IgD-negative memory B cell (primary cell): ENCODE data around the gene SLC17A1. TPM values are rescaled to one million over a fixed set of nuclear protein-coding genes. Genes with fewer than 3 reads are reported as not detected.

Source experiments
- H3K27ac Mint-ChIP-seq, 3 donors: one replicate each; pipeline ENCODE4 v1.8.0; 2020 to 2022; ENCODE audit warnings: mild to moderate bottlenecking in 3 of 3, mixed read lengths in 3 of 3, moderate library complexity in 1 of 3
- H3K27me3 Mint-ChIP-seq: one replicate; pipeline ENCODE4 v1.8.0; 2021; ENCODE audit warnings: mixed read lengths
- H3K36me3 Mint-ChIP-seq: one replicate; pipeline ENCODE4 v1.8.0; 2020; ENCODE audit warnings: mild to moderate bottlenecking, mixed read lengths
- H3K4me1 Mint-ChIP-seq, 3 donors: one replicate each; pipeline ENCODE4 v1.8.0; 2020 to 2022; ENCODE audit warnings: mixed read lengths in 3 of 3, mild to moderate bottlenecking in 1 of 3
- H3K4me3 Mint-ChIP-seq, 4 donors: one replicate each; pipeline ENCODE4 v1.8.0; 2020 to 2022; ENCODE audit warnings: mild to moderate bottlenecking in 4 of 4, mixed read lengths in 4 of 4, moderate library complexity in 3 of 4
- H3K9me3 Mint-ChIP-seq, 3 donors: one replicate each; pipeline ENCODE4 v1.8.0; 2020 to 2021; ENCODE audit warnings: mixed read lengths in 3 of 3, mild to moderate bottlenecking in 1 of 3
- polyA plus RNA-seq: library from polyadenylated mRNA; unstranded; fragments of 300-500 nt; fragmentation: Illumina TruSeq; gene quantifications from one replicate; pipeline ENCODE4 v1.2.3, GENCODE V29; 2021

The SLC17A1 gene
- polyA plus RNA-seq, 1 donor from 2014 or later = not detected

DNA sequence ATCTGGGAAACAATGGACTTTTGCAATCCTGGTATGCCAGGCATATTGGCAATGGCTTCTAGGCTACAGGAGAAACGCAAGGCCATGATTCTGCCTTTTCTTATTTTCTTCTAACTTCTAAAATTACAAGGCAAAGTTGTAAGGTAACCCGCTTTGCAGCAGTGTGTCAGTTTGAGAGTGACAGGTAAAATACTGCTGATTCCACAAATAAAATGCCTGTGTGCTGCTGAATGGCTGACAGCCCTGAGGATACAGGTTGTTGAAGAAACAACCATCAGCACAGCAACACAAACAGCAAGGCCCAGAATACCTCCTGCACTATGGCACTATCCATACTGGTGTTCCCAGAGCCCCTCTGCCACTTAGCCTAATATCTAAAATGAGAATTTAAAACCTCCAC is 37.1 kb downstream of the SLC17A1 start:
- Mint-ChIP-seq H3K27ac (no peak overlapping the region), H3K36me3 (peaks cover 5% of the 10 kb centered on the region)

DNA sequence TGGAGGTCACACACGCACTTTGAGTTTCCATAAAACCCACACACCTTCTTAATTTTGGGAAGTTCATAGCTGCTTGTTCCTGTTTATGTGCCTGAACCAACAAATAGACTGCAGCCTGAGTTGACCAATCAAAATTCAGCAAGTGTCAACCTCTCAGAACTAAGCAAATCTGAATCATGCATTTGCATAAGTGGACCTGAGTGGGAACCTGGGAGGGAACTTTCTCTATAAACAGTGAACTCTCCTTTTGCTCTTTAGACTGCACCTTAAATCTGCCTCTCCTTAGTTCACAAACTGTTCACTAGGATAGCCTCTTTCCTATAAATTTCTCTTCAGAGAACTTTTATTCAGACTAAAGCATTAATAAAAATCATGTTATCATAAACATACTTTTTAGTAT is 37.9 kb downstream of the SLC17A1 start:
- peaks cover 5% of the 10 kb centered on the region for H3K36me3 Mint-ChIP-seq
- H3K4me3 Mint-ChIP-seq = no peak overlapping the region
- H3K4me1 Mint-ChIP-seq = peaks cover 0 to 3% (median 0%) of the 10 kb centered on the region in 3 donors
- H3K27me3 Mint-ChIP-seq = peaks cover 5% of the 10 kb centered on the region
- no peak overlapping the region for H3K27ac Mint-ChIP-seq
- H3K9me3 Mint-ChIP-seq = no peaks in the 10 kb centered on the region

More for the DNA sequence above, 37.1 kb downstream of the SLC17A1 start:
- H3K27me3 Mint-ChIP-seq = peaks cover 5% of the 10 kb centered on the region
- peaks cover 0 to 3% (median 0%) of the 10 kb centered on the region in 3 donors for H3K4me1 Mint-ChIP-seq
- no peaks in the 10 kb centered on the region for H3K9me3 Mint-ChIP-seq
- H3K4me3 Mint-ChIP-seq = no peak overlapping the region

DNA sequence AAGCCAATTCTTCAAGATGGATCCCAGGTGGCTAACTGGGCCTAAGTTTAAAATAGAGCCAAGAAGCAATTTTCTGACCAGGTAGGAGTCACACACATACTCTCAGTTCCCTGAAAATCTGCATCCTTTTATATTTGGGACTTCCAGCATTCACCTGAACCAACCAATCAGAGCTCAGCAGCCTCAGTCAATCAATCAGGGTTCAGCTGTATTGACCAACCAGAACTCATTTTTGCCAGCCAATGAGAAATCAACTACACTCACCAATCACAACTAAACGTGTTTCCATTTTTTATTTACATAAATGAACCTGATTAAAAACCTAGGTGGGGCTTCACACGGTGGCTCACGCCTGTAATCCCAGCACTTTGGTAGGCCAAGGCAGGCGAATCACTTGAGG is 39.8 kb downstream of the SLC17A1 start:
- no peak overlapping the region for H3K4me3 Mint-ChIP-seq
- H3K9me3 Mint-ChIP-seq = no peaks in the 10 kb centered on the region
- no peak overlapping the region for H3K27ac Mint-ChIP-seq
- H3K36me3 Mint-ChIP-seq = peaks cover 5% of the 10 kb centered on the region
- peaks cover 0 to 3% (median 3%) of the 10 kb centered on the region in 3 donors for H3K4me1 Mint-ChIP-seq
- no peaks in the 10 kb centered on the region for H3K27me3 Mint-ChIP-seq

DNA sequence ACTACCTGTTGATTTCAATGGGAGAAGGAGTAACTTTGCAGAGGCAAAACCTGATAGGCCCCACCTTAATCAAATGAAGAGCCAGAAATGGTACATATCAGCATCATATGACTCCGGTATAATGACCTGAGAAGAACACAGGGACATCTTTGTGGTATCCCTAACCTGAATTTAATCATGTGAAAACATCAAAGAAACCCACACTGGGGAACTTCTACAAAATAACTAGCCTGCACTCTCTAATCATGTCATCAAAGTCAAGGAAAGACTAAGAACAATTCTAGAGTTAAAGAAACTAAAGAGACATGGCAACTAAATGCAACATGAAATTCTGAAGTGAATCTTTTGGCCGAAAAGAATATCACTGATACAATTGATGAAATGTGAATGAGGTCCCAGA is 42.4 kb downstream of the SLC17A1 start:
- Mint-ChIP-seq H3K27ac (no peak overlapping the region), H3K4me3 (no peak overlapping the region), H3K4me1 (peaks cover 0 to 3% (median 3%) of the 10 kb centered on the region in 3 donors), H3K9me3 (no peaks in the 10 kb centered on the region), H3K36me3 (peaks cover 5% of the 10 kb centered on the region), H3K27me3 (no peaks in the 10 kb centered on the region)

DNA sequence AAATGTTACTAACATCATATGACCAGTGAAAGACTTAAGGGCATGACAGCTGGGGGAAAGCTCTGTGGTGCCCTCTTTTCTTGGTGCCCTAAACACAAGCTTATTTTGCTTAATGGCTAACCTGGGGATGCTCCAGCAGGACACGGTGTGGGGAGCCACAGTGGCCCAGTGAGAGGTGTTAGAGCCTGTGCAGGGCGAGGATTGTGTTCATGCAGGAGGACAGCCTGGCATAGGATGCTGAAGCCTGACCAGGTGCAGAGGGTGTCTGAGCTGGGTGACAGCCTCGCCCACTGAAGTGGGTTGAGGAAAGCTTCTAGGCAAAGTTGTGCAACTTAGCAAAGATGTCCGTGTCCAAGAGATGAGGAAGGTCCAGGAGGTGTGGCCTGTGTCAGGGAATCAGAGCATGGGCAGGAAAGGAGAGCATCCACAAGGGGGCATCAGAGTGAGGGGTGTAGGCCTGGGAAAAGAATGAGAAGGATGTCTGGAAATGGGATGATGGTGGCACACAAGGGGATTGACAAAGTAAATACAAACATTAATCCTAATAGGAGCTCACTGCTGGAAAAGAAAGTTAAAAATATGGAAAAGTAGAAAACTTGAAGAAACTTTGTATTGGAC is 43.4 kb downstream of the SLC17A1 start:
- H3K4me3 Mint-ChIP-seq = peak overlapping the region in 1 of 4 donors; percentile 14
- H3K27me3 Mint-ChIP-seq = no peaks in the 10 kb centered on the region
- no peak overlapping the region for H3K27ac Mint-ChIP-seq

DNA sequence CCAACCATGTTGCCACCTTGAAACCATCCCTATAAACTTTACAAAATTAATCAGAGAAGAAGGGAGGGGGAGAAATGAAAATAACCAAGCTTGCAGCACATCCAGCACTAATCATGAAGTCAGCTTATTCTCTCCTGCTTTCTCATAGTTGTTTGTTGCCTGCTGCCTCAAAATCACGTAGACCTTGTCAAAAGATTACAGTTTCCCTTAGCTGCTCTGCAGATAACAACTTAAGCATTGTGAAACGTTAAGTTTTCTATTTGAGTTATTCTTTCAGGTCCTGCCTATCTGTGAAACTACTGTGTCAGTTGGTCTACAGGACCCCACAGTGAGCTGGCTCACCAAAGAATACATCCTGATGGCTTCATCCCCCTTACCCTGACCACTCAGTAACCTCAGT is 44.4 kb downstream of the SLC17A1 start:
- H3K4me1 Mint-ChIP-seq = peaks cover 0 to 3% (median under 1%) of the 10 kb centered on the region in 3 donors
- H3K27me3 Mint-ChIP-seq = no peaks in the 10 kb centered on the region
- H3K4me3 Mint-ChIP-seq = no peak overlapping the region
- H3K36me3 Mint-ChIP-seq = peaks cover 2% of the 10 kb centered on the region
- H3K9me3 Mint-ChIP-seq = no peaks in the 10 kb centered on the region
- no peak overlapping the region for H3K27ac Mint-ChIP-seq

More for the DNA sequence above, 43.4 kb downstream of the SLC17A1 start:
- Mint-ChIP-seq H3K36me3 (peaks cover 5% of the 10 kb centered on the region), H3K9me3 (no peaks in the 10 kb centered on the region), H3K4me1 (peaks cover 0 to 3% (median 3%) of the 10 kb centered on the region in 3 donors)

DNA sequence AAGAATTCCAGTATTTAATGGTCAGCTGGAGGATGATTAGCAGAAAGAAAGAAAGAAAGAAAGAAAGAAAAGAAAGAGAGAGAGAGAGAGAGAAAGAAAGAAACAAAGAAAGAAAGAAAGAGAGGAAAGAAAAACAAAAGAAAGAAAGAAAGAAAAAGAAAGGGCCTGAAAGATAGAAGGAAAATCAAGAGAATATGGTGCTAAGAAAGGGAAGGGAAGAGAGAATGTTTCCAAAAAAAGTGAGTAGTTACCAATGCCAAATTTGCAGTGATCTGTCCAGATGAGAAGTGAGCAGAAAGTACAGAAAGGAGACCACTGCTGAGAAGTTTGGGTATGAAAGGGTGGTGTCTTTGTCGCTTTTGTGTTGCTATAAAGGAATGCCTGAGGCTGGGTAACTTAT is 50.7 kb downstream of the SLC17A1 start:
- Mint-ChIP-seq H3K27me3 (peaks cover 4% of the 10 kb centered on the region), H3K36me3 (no peaks in the 10 kb centered on the region), H3K27ac (no peak overlapping the region), H3K4me1 (no peaks in the 10 kb centered on the region), H3K9me3 (no peaks in the 10 kb centered on the region), H3K4me3 (no peak overlapping the region)

DNA sequence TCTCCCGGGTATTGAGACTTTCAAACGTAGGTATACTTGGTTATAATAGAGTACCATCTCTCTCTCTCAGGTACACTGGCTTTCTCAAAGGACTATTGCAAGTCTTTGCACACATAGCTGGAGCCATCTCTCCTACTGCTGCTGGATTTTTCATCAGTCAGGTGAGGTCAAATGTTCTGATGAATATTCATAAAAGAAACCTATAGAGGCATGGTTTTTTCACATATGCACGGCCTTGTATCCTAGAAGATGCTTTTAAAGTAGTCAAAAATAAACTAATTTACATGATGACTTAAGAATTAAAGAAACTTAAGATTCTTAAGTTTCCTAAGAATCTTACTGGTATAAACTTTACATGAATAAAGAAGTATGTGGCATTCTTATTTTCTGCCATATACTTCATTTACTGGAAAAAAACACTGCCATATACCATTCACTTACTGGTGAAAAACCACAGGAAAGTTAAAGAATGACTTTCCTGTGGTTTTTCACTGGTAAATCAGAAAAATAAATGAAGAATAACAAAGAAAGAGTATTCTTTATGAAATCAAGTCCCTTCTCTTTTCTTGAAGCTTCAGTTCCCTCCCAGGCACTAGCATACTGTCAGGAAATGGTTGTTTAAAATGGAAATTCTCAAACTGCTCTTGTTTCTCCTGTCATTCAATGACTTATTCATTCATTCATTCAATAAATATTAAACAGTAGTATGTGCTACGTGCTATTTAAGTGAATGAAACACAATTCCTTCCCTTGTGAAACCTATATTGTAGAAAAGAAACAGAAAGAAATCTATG is 53.8 kb downstream of the SLC17A1 start:
- no peaks in the 10 kb centered on the region for H3K4me1 Mint-ChIP-seq
- H3K36me3 Mint-ChIP-seq = no peaks in the 10 kb centered on the region
- no peak overlapping the region for H3K4me3 Mint-ChIP-seq
- no peaks in the 10 kb centered on the region for H3K9me3 Mint-ChIP-seq
- no peak overlapping the region for H3K27ac Mint-ChIP-seq
- peaks cover 8% of the 10 kb centered on the region for H3K27me3 Mint-ChIP-seq

DNA sequence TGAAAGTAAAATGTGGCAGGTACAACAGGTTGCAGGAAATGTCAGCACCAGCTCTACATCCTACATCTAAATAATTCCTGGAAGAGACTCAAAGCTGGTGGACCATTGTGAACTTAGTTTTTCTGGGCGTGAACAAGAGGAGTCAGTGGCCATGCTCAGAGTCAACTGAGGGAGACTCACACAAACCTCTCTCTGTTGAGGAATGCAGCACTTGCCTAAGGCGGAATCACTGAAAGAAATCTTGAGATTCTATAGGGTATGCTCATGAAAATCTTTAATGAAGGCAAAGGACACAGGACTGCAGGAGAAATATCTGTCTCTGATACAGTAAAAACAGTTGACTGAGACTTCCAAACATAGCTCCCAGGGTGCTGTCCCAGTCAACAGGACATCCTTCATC is 54.8 kb downstream of the SLC17A1 start:
- no peaks in the 10 kb centered on the region for H3K4me1 Mint-ChIP-seq
- H3K27me3 Mint-ChIP-seq = peaks cover 8% of the 10 kb centered on the region
- H3K4me3 Mint-ChIP-seq = no peak overlapping the region
- no peak overlapping the region for H3K27ac Mint-ChIP-seq
- H3K9me3 Mint-ChIP-seq = no peaks in the 10 kb centered on the region
- no peaks in the 10 kb centered on the region for H3K36me3 Mint-ChIP-seq

DNA sequence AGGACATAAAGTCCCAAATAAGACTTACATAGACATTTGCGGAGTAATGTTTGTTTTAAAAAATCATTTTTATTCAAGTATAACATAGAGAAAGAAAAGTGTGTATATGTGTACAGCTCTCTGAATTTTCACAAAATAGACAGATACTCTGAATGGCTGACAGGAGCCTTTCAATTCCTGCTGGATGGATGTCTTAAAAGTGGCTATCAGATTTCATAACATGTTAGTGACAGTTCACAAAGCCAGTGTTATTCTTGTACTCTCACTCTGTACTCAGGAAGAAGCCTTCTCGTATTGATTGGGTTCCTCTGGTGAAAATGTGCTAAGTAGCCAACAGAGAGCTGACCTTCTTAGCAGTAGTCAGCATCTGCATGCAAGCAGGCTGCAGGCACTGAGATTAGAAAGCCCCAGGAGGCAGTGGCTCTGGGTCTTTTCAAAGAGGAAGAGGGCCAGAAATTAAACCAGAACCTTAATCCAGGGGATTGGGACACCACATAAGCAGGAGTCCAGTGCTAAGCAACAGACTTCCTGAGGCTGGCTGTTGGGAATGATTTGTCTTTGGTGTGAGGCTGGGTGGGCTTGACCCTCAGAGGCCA is 57.6 kb downstream of the SLC17A1 start:
- Mint-ChIP-seq H3K27me3 (peaks cover 10% of the 10 kb centered on the region), H3K36me3 (no peaks in the 10 kb centered on the region), H3K27ac (no peak overlapping the region), H3K9me3 (no peaks in the 10 kb centered on the region), H3K4me3 (no peak overlapping the region), H3K4me1 (no peaks in the 10 kb centered on the region)

DNA sequence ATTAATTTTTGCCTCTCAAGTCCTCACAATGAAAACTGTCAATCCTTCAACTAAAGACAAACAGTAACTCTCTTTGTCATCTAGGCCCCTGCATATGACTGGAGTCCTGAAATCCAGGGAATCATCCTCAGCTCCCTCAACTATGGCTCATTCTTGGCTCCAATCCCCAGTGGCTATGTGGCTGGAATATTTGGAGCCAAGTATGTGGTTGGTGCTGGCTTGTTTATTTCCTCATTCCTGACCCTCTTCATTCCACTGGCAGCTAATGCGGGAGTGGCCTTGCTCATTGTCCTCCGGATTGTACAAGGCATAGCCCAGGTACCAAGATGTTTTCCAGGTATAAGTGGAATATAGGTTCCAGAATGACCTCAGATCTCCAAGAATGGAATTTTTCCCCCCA is 61.9 kb downstream of the SLC17A1 start:
- H3K27ac Mint-ChIP-seq = no peak overlapping the region
- H3K4me3 Mint-ChIP-seq = no peak overlapping the region
- peaks cover 0 to 2% (median 0%) of the 10 kb centered on the region in 3 donors for H3K9me3 Mint-ChIP-seq
- no peaks in the 10 kb centered on the region for H3K4me1 Mint-ChIP-seq
- H3K27me3 Mint-ChIP-seq = peaks cover 4% of the 10 kb centered on the region
- H3K36me3 Mint-ChIP-seq = no peaks in the 10 kb centered on the region

DNA sequence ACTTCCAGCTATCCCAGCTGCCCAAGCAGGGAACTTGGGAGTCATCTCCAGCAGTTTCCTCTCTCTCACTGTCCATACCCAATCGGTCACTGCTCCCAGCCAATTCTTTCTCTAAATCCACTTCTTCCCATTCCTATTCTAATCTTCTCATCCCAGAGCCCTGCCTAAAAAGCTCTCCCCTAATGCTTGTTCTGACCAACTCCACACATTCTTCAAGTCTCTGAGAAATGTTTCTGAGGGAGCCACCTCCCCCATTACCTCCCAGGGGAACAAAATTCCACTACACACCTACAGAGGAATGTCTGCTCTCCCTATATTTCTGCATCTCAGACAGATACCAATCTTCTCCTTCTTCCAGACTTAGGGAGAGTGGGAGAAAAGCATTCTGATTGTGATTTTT is 63.3 kb downstream of the SLC17A1 start:
- Mint-ChIP-seq H3K27ac (no peak overlapping the region), H3K27me3 (peaks cover 3% of the 10 kb centered on the region), H3K9me3 (peaks cover 0 to 2% (median 0%) of the 10 kb centered on the region in 3 donors), H3K4me1 (no peaks in the 10 kb centered on the region), H3K36me3 (no peaks in the 10 kb centered on the region), H3K4me3 (no peak overlapping the region)

DNA sequence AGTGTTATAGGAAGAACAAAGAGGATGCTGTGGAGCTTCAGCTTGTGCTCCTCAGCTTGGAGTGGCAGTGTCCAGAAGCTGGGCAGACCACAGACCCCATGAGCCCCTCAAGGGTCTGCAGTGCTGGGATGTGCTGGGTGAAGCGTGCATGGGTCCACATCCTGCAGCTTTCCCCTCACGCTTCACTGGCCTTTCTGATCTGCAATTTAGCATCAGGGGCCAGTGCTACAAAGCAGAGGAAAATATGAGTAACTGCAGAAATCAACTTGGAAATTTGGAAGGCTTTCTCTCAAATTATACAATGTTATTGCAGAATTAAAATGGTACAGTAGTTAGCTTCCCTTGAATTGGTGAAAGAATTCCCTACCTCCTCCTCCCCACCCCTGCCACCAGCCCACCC is 67.2 kb downstream of the SLC17A1 start:
- Mint-ChIP-seq H3K27ac (no peak overlapping the region), H3K27me3 (peaks cover 1% of the 10 kb centered on the region), H3K9me3 (peaks cover 0 to 2% (median 0%) of the 10 kb centered on the region in 3 donors), H3K36me3 (peaks cover 2% of the 10 kb centered on the region), H3K4me3 (no peak overlapping the region), H3K4me1 (no peaks in the 10 kb centered on the region)

DNA sequence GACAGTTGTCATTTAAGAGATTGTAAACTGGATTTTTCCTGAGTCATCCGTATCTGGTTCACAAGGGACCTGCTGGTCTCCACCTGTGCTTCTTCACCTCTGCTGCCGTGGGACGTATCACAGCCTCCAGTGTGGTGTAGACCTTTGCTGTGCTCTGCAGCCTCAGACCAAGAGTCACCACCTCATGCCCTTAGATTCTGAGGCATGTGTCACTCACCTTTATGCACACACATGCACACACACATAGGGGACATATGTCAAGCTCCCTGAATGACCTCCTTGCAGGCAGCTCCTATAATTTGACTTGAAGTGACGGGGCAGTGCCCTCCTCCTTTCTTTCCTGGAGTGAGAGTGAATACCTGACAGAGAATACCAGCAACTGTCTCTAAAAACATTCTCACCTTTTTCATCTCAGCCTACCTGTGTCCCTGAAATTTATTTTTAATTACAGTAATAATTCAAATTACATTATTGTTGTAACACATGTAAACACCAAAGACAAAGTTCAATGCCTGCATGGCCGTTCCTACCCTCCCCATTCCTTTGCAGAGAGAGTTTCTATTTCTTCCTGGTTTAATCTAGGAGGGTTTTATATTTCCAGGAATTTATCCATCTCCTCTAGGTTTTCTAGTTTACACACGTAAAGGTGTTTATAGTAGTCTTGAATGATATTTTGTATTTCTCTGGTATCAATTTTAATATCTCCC is 73.8 kb downstream of the SLC17A1 start:
- Mint-ChIP-seq H3K27ac (no peak overlapping the region), H3K9me3 (peaks cover 0 to under 1% (median 0%) of the 10 kb centered on the region in 3 donors), H3K27me3 (peaks cover 7% of the 10 kb centered on the region), H3K4me3 (no peak overlapping the region), H3K4me1 (no peaks in the 10 kb centered on the region), H3K36me3 (peaks cover 2% of the 10 kb centered on the region)
